ENCODE data around the gene EDNRB. TPM values are rescaled to one million over a fixed set of nuclear protein-coding genes. Genes with fewer than 3 reads are reported as not detected.

EDNRB gene
- total RNA-seq, 1 experiment from 2014 or later = 19.2 TPM

DNA sequence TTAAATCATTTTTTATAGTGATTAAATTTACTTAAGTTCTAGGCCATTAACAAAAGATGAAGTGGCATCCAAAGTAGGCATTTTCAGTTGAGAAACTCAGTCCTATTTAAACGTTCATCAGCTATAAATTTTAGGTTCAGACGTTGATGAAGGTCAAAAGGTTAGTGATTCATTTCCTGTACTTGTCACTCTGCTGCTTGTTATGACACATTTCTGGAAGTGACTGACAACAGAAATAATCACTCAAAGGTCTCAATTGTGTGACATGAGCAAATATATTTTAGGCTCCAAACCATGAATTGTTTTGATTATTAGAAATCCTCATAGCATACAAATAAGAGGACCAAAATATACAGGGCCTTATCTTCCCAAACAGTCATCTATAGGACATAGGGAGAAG is 10.3 kb upstream of the EDNRB start:
- DNase-seq = no peak

DNA sequence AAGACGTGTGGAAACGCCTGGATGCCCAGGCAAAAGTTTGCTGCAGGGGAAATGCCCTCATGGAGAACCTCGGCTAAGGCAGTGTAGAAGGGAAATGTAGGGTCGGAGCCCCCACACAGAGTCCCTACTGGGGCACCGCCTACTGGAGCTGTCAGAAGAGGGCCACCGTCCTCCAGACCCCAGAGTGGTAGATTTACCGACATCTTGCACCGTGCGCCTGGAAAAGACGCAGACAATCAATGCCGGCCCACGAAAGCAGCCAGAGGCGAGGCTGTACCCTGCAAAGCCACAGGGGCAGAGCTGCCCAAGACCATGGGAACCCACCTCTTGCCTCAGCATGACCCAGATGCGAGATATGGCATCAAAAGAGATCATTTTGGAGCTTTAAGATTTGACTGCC is 7.0 kb upstream of the EDNRB start:
- Histone ChIP-seq H3K4me1 (no peaks in the 10 kb centered on the region), H3K36me3 (ENCODE audit: control insufficient read depth, insufficient read depth, low read length) (no peaks in the 10 kb centered on the region), H3K9me3 (no peaks in the 10 kb centered on the region), H3K4me3 (ENCODE audit: low read depth, low read length) (no peak overlapping the region), H3K27me3 (replicated peaks; ENCODE audit: control insufficient read depth, insufficient read depth, low read length) (no peaks in the 10 kb centered on the region)
- Mint-ChIP-seq H3K36me3 (ENCODE audit: insufficient read depth, unreplicated experiment) (peaks cover 14% of the 10 kb centered on the region), H3K9me3 (ENCODE audit: unreplicated experiment) (no peaks in the 10 kb centered on the region), H3K4me3 (ENCODE audit: unreplicated experiment) (no peak overlapping the region), H3K27me3 (ENCODE audit: insufficient read depth, unreplicated experiment) (no peaks in the 10 kb centered on the region), H3K4me1 (ENCODE audit: low read depth, unreplicated experiment) (no peaks in the 10 kb centered on the region), H3K27ac (ENCODE audit: unreplicated experiment) (no peak overlapping the region)
- BruUV-seq (replicated peaks) = no TSS peak
- TF ChIP-seq, protein P1, sequence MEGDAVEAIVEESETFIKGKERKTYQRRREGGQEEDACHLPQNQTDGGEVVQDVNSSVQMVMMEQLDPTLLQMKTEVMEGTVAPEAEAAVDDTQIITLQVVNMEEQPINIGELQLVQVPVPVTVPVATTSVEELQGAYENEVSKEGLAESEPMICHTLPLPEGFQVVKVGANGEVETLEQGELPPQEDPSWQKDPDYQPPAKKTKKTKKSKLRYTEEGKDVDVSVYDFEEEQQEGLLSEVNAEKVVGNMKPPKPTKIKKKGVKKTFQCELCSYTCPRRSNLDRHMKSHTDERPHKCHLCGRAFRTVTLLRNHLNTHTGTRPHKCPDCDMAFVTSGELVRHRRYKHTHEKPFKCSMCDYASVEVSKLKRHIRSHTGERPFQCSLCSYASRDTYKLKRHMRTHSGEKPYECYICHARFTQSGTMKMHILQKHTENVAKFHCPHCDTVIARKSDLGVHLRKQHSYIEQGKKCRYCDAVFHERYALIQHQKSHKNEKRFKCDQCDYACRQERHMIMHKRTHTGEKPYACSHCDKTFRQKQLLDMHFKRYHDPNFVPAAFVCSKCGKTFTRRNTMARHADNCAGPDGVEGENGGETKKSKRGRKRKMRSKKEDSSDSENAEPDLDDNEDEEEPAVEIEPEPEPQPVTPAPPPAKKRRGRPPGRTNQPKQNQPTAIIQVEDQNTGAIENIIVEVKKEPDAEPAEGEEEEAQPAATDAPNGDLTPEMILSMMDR (IDR thresholded peaks at IDR 0.05; ENCODE audit: insufficient read depth in 1 of 2, low read depth in 1 of 2, low read length in 1 of 2, severe bottlenecking in 1 of 2, unreplicated experiment in 1 of 2) = no peak
- intact Hi-C loops (cut with micrococcal nuclease; ENCODE audit: unreplicated experiment) = no loop called here
- ChIA-PET POLR2A (no interaction called here), CTCF (no interaction called here)
- DNase-seq = no peak

More for the DNA sequence above, 10.3 kb upstream of the EDNRB start:
- Mint-ChIP-seq H3K27ac (ENCODE audit: unreplicated experiment) (no peak overlapping the region), H3K4me1 (ENCODE audit: low read depth, unreplicated experiment) (no peaks in the 10 kb centered on the region), H3K27me3 (ENCODE audit: insufficient read depth, unreplicated experiment) (no peaks in the 10 kb centered on the region), H3K9me3 (ENCODE audit: unreplicated experiment) (no peaks in the 10 kb centered on the region), H3K36me3 (ENCODE audit: insufficient read depth, unreplicated experiment) (peaks cover 14% of the 10 kb centered on the region), H3K4me3 (ENCODE audit: unreplicated experiment) (no peak overlapping the region)
- H3K36me3 ChIP-seq (ENCODE audit: control insufficient read depth, insufficient read depth, low read length) = no peaks in the 10 kb centered on the region
- TF ChIP-seq, protein P1 (IDR thresholded peaks at IDR 0.05; ENCODE audit: insufficient read depth in 1 of 2, low read depth in 1 of 2, low read length in 1 of 2, severe bottlenecking in 1 of 2, unreplicated experiment in 1 of 2) = no peak
- no peaks in the 10 kb centered on the region for H3K4me1 ChIP-seq
- ChIA-PET CTCF (no interaction called here), POLR2A (no interaction called here)
- H3K9me3 ChIP-seq = no peaks in the 10 kb centered on the region
- H3K27me3 ChIP-seq (replicated peaks; ENCODE audit: control insufficient read depth, insufficient read depth, low read length) = no peaks in the 10 kb centered on the region
- intact Hi-C loops (cut with micrococcal nuclease; ENCODE audit: unreplicated experiment) = no loop called here
- H3K4me3 ChIP-seq (ENCODE audit: low read depth, low read length) = no peak overlapping the region
- no TSS peak for BruUV-seq (replicated peaks)

DNA sequence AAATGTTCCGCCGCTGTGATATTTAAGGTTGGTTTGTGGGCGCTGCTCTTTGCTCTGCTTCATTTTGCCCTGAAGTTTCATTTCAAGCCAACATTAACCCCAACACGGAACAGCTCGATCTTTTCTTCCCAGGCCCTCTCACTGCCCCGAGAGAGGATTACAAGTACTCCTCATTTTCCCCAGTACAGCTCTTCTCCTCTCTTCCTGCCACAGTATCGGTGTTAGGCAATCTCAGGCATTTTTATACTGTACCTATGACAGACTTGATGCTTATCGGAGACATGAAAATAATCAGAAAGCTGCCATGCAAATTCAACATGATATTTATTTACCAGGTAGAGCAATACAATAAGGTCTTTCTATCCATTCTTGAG is 1.3 kb upstream of the EDNRB start:
- Mint-ChIP-seq H3K36me3 (ENCODE audit: insufficient read depth, unreplicated experiment) (peaks cover 22% of the 10 kb centered on the region), H3K27me3 (ENCODE audit: insufficient read depth, unreplicated experiment) (no peaks in the 10 kb centered on the region), H3K27ac (ENCODE audit: unreplicated experiment) (no peak overlapping the region), H3K9me3 (ENCODE audit: unreplicated experiment) (no peaks in the 10 kb centered on the region), H3K4me3 (ENCODE audit: unreplicated experiment) (no peak overlapping the region), H3K4me1 (ENCODE audit: low read depth, unreplicated experiment) (no peaks in the 10 kb centered on the region)
- DNase-seq = no peak
- TF ChIP-seq, protein P1 (IDR thresholded peaks at IDR 0.05; ENCODE audit: insufficient read depth in 1 of 2, low read depth in 1 of 2, low read length in 1 of 2, severe bottlenecking in 1 of 2, unreplicated experiment in 1 of 2) = no peak
- Histone ChIP-seq H3K4me3 (ENCODE audit: low read depth, low read length) (no peak overlapping the region), H3K4me1 (no peaks in the 10 kb centered on the region), H3K9me3 (no peaks in the 10 kb centered on the region), H3K36me3 (ENCODE audit: control insufficient read depth, insufficient read depth, low read length) (no peaks in the 10 kb centered on the region), H3K27me3 (replicated peaks; ENCODE audit: control insufficient read depth, insufficient read depth, low read length) (no peaks in the 10 kb centered on the region)
- intact Hi-C loops (cut with micrococcal nuclease; ENCODE audit: unreplicated experiment) = no loop called here
- no TSS peak for BruUV-seq (replicated peaks)
- ChIA-PET POLR2A (no interaction called here), CTCF (no interaction called here)

All from Caco-2 (cell line).